ENCODE results near the gene NUDT22.

DNA sequence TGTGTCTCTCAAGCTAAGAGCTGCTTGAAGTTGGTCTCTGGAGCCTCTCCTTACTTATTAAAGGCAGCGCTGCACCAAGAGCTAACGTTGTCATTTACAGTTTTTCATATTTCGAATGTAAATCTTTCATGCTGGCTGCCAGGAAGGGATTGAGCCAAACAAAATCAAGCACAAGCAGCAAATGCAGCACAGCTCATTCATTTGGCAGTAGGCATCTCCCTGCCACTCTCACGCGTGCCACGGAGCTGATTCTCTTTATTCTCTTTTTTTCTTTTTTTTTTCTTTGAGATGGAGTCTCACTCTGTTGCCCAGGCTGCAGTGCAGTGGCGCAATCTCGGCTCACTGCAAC, 6.9 kb downstream of the NUDT22 start:
- TF ChIP-seq, protein P1, sequence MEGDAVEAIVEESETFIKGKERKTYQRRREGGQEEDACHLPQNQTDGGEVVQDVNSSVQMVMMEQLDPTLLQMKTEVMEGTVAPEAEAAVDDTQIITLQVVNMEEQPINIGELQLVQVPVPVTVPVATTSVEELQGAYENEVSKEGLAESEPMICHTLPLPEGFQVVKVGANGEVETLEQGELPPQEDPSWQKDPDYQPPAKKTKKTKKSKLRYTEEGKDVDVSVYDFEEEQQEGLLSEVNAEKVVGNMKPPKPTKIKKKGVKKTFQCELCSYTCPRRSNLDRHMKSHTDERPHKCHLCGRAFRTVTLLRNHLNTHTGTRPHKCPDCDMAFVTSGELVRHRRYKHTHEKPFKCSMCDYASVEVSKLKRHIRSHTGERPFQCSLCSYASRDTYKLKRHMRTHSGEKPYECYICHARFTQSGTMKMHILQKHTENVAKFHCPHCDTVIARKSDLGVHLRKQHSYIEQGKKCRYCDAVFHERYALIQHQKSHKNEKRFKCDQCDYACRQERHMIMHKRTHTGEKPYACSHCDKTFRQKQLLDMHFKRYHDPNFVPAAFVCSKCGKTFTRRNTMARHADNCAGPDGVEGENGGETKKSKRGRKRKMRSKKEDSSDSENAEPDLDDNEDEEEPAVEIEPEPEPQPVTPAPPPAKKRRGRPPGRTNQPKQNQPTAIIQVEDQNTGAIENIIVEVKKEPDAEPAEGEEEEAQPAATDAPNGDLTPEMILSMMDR (IDR thresholded peaks at IDR 0.05; ENCODE audit: low read depth, low read length, poor library complexity, severe bottlenecking), result no peak
- no peak for TF ChIP-seq EZH2phosphoT487 (IDR thresholded peaks at IDR 0.05; ENCODE audit: borderline replicate concordance, low read length)

Measured in DOHH2 (cell line).